Breast epithelium (tissue), 4 donors: ENCODE data around the gene BPI. TPM values are rescaled to one million over a fixed set of nuclear protein-coding genes. Genes with fewer than 3 reads are reported as not detected.
A peak's percentile ranks its signal among the peaks of the same experiment; 100 is the strongest.
"Not testable (repeated sequence)": the region's sequence is repeated elsewhere in the genome, so short reads cannot be mapped to it uniquely, and the experiment has no call there.

Experiments used
- DNase-seq, 2 donors: peaks; one replicate each; pipeline ENCODE4 v3.0.0-alpha.2; 2019; ENCODE audit warnings: low spot score in 2 of 2
- H3K27ac ChIP-seq, 2 donors: fragments of 200-600 bp; sonication (generic) in 1 of 2; one replicate each; pipeline ENCODE4 v1.5.1; 2016 to 2019; ENCODE audit warnings: mild to moderate bottlenecking in 1 of 2
- H3K27me3 ChIP-seq, 2 donors: fragments of 200-600 bp; sonication (generic) in 1 of 2; one replicate each; pipeline versions ENCODE4 v1.5.1 to v1.6.0; 2017 to 2019; ENCODE audit warnings: control low read depth in 1 of 2, mild to moderate bottlenecking in 1 of 2
- H3K36me3 ChIP-seq: fragments of 200-600 bp; one replicate; pipeline ENCODE4 v1.5.1; 2019
- H3K4me1 ChIP-seq, 2 donors: fragments of 200-600 bp; sonication (generic); one replicate each; pipeline ENCODE4 v1.5.1; 2016 to 2019; ENCODE audit warnings: control low read depth in 1 of 2
- H3K4me3 ChIP-seq, 3 donors: fragments of 200-600 bp; sonication (generic); 1 replicate in 2 of 3; 2 replicates in 1 of 3; pipeline ENCODE4 v1.5.1; 2016 to 2019; ENCODE audit warnings: mild to moderate bottlenecking in 3 of 3, moderate library complexity in 2 of 3
- H3K9me3 ChIP-seq, 2 donors: fragments of 200-600 bp; sonication (generic) in 1 of 2; one replicate each; pipeline ENCODE4 v1.5.1; 2016 to 2019; ENCODE audit warnings: control low read depth in 1 of 2
- POLR2A ChIP-seq: fragments of 450-650 bp; IDR thresholded peaks from one replicate; pipeline ENCODE4 v1.6.1; 2016; ENCODE audit warnings: antibody characterized with exemption, mild to moderate bottlenecking, moderate library complexity
- POLR2AphosphoS5 ChIP-seq, 3 donors: sonication (generic); formaldehyde crosslinking; IDR thresholded peaks; one replicate each; pipeline ENCODE4 v1.6.1; 2017; ENCODE audit warnings: antibody characterized with exemption in 3 of 3
- intact Hi-C: fragments of 100-400 bp; cut with DNase I; formaldehyde crosslinking; loops from one replicate; pipeline ENCODE4 v1.15.1; 2023; ENCODE audit warnings: low total_unique reads
- total RNA-seq, 3 donors: library from RNA; depleted of rRNA; stranded (reverse); fragments of >200 nt; gene quantifications; one replicate each; pipeline ENCODE4 v1.1.0, GENCODE V29; 2016
- TF ChIP-seq, protein P1 (sequence below), 3 donors: fragments of 450-650 bp; IDR thresholded peaks; one replicate each; pipeline ENCODE4 v1.5.1; 2016 to 2017; ENCODE audit warnings: antibody characterized with exemption in 3 of 3, mild to moderate bottlenecking in 3 of 3, moderate library complexity in 3 of 3

BPI gene
- total RNA-seq, 3 donors from 2014 or later: 0.59 TPM; not detected in 2

DNA sequence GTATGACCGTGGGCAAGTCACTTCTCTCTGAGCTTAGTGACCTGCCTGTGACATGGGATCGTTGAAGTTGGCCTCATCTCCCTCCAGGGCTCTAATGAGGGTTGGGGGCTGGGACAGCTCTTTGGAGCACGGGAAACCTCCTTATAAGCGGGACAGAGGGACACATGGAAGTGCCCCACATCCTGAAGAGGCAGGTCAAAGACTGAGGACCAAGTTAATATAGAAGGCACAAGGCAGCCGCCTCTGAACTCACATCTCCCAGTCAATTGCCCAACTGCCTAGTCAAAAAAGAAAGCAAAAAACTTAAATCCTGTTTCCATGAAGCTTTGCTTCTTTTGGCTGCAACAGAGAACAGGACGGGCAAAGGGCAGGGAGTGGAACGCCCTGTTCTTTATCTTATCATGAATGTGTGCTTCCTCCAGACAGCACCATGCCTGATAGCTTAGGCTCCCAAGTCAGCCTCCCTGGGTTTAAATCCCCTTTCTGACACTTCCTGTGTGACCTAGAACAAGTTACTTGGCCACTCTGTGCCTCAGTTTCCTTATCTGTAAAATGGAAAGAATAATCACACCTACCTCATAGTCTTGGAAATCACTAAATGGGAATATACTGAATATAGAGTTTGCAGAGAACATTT is 69.4 kb downstream of the BPI start:
- intact Hi-C loops: no loop called here
- Histone ChIP-seq H3K27me3 (no peaks in the 10 kb centered on the region), H3K4me3 (no peak overlapping the region), H3K27ac (no peak overlapping the region), H3K4me1 (no peaks in the 10 kb centered on the region), H3K9me3 (no peaks in the 10 kb centered on the region), H3K36me3 (no peaks in the 10 kb centered on the region)
- TF ChIP-seq POLR2A (no peak), POLR2AphosphoS5 (IDR thresholded peaks at IDR 0.05) (no peak)
- TF ChIP-seq, protein P1, sequence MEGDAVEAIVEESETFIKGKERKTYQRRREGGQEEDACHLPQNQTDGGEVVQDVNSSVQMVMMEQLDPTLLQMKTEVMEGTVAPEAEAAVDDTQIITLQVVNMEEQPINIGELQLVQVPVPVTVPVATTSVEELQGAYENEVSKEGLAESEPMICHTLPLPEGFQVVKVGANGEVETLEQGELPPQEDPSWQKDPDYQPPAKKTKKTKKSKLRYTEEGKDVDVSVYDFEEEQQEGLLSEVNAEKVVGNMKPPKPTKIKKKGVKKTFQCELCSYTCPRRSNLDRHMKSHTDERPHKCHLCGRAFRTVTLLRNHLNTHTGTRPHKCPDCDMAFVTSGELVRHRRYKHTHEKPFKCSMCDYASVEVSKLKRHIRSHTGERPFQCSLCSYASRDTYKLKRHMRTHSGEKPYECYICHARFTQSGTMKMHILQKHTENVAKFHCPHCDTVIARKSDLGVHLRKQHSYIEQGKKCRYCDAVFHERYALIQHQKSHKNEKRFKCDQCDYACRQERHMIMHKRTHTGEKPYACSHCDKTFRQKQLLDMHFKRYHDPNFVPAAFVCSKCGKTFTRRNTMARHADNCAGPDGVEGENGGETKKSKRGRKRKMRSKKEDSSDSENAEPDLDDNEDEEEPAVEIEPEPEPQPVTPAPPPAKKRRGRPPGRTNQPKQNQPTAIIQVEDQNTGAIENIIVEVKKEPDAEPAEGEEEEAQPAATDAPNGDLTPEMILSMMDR (IDR thresholded peaks at IDR 0.05): no peak
- no peak for DNase-seq

DNA sequence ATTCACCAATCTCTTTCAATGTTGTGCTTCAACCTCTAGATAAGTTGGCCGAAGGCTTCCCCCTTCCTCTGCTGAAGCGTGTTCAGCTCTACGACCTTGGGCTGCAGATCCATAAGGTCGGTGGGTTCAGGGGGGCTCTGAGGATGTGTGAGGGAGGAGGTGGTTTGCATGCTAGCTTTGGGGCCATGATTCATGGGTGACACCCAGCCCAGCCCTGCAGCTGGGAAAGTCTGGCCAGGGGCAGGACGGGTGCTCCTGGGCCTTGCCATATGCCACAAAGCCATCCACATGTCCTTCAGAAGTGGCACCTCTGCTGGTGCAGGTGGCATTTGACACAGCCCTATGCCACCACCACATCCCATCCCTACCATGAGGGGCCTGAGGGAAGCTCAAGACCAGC is 69.9 kb downstream of the BPI start:
- Histone ChIP-seq H3K36me3 (no peaks in the 10 kb centered on the region), H3K4me1 (no peaks in the 10 kb centered on the region), H3K27me3 (no peaks in the 10 kb centered on the region), H3K4me3 (no peak overlapping the region), H3K9me3 (no peaks in the 10 kb centered on the region), H3K27ac (no peak overlapping the region)
- intact Hi-C loops: no loop called here
- TF ChIP-seq POLR2AphosphoS5 (IDR thresholded peaks at IDR 0.05): no peak
- TF ChIP-seq, protein P1 (IDR thresholded peaks at IDR 0.05): no peak
- TF ChIP-seq POLR2A: no peak
- DNase-seq: no peak

DNA sequence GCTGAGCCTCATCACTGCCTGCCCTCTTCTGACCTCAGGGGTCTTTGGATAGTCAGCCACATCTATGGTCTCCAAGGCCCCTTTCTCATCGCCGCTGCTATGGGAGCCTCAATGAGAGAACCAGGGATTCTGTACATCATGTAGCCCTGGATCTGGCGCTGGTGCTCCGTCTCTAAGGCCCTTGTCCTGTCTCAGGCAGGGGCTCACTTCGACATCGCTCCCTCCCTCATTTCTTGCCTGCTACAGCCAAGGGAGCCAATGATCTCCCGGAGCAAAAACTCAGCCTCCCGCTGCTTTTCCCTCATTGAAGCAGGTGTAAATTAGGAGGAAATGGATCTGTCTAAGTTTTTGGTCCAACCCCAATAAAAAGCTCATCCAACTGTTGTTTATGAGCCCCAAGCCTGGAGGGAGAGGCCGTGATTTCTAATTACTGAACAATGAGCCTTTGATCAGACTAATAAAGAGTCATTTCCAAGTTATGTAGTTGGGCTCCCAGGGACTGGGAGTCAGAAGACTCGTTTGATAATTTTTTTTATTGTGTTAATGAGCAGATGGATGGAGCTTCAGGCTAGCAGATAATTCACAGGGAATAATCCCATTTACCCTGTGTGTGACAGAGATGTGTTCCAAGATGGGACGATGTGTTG is 73.2 kb downstream of the BPI start:
- H3K27me3 ChIP-seq: no peaks in the 10 kb centered on the region
- H3K4me1 ChIP-seq: no peaks in the 10 kb centered on the region
- no peak overlapping the region for H3K27ac ChIP-seq
- no peaks in the 10 kb centered on the region for H3K9me3 ChIP-seq
- DNase-seq: peak in 1 of 2 donors; percentile 19
- intact Hi-C loops: no loop called here
- no peak for TF ChIP-seq POLR2AphosphoS5 (IDR thresholded peaks at IDR 0.05)
- TF ChIP-seq, protein P1 (IDR thresholded peaks at IDR 0.05): no peak
- no peak for TF ChIP-seq POLR2A
- H3K4me3 ChIP-seq: no peak overlapping the region
- H3K36me3 ChIP-seq: no peaks in the 10 kb centered on the region

DNA sequence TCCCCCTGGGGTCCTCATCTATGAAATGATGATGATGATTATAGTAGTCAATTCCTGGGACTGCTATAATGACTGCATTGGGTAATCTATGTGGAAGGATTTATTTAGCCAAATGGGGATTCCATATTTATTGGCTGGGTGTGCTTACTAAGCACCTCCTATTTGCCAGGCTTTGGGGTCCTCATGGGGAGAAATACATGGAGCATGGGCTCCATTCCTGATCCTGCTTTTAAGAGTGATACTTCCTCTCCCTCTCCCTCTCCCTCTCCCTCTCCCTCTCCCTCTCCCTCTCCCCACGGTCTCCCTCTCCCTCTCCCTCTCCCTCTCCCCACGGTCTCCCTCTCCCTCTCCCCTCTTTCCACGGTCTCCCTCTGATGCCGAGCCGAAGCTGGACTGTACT is 73.9 kb downstream of the BPI start:
- not testable (repeated sequence) for H3K27me3 ChIP-seq, DNase-seq

DNA sequence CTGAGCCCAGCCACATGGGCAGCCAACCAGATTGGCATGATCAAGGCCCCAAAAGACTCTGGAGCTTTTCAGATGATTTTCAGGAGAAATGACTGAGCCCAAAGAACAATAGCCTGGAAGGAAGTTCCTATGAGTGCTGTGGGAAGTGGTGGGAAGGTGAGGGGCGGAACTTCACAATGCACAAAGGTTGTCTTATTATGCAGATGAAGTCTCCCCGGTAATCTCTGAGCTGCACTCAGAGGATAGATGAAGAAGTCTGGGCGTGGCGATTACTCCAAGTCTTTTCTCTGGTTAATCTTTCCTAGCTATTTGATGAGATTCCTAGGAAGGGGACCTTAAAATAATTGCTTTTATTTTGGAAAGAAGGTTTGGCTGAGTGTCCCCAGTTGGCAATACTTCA is 79.2 kb downstream of the BPI start:
- no peaks in the 10 kb centered on the region for H3K4me1 ChIP-seq
- intact Hi-C loops: no loop called here
- DNase-seq: no peak
- H3K36me3 ChIP-seq: no peaks in the 10 kb centered on the region
- no peaks in the 10 kb centered on the region for H3K27me3 ChIP-seq
- H3K9me3 ChIP-seq: no peaks in the 10 kb centered on the region
- no peak overlapping the region for H3K4me3 ChIP-seq
- H3K27ac ChIP-seq: no peak overlapping the region
- TF ChIP-seq, protein P1 (IDR thresholded peaks at IDR 0.05): no peak
- TF ChIP-seq POLR2AphosphoS5 (IDR thresholded peaks at IDR 0.05): no peak
- no peak for TF ChIP-seq POLR2A

More for the DNA sequence above, 73.9 kb downstream of the BPI start:
- H3K4me1 ChIP-seq, H3K36me3 ChIP-seq, H3K27ac ChIP-seq, intact Hi-C loops, H3K4me3 ChIP-seq, H3K9me3 ChIP-seq: not testable (repeated sequence)
